GM18517 (cell line): ENCODE measurements around the gene CLOCK.

ENCODE experiments used
- ATAC-seq: cut with Tn5 transposase; IDR thresholded peaks from one replicate; pipeline ENCODE4 v1.9.1; 2021; ENCODE audit warnings: mild to moderate bottlenecking, moderate library complexity; ENCODE audit not compliant: unreplicated experiment

The CLOCK gene

DNA sequence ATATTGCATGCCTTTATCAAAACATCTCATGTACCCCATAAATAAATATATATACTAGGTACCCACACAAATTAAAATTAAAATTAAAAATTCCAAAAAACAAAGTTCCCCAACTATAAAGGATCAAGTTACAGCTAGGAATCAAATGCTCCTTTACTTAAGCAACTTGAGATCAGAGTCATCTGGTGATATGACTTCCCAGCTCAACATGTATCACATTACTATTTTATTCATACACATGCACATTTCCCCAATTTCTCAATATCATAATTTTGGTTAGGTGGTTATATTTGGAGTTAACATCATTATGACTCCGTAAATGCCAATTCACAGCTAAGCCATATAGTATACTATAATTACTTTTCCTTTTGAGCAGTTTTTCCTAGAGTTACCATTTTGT is 60.9 kb downstream of the CLOCK start:
- ATAC-seq = no peak

DNA sequence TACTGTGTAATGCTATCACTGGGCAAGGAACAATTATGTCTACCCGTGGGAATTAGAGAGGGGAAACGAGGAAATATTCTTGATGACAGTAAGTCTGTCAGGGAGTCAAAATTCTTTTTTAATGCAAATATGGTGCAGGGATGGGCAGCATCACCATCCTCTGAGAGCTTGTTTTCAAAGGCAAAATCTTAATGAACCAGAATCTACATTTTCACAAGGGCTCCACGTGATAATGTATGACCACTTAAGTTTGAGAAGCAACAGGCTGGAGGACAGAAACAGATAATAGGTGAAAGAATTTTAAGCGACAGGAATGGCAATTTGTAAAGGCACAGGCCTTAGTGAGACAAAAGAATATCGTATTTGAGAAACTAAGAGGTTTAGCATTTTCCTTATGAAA is 63.4 kb downstream of the CLOCK start:
- no peak for ATAC-seq

GRCh38 chr4:55475394-55476243 is 71.1 kb downstream of the CLOCK start:
- ATAC-seq = no peak

DNA sequence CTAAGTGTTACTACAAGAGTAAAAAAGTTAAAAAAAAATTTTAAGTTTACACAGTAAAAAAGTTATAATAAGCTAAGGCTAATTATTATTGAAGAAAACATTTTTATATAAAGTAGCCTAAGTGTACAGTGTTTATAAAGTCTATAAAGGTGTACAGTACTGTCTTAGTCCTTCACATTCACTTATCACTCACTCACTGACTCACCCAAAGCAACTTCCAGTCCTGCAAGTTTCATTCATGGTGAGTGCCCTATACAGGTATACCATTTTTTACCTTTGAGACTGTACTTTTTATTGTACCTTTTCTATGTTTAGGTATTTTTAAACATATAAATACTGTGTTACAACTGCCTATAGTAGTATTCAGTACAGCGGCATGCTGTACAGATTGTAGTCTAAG is 76.7 kb downstream of the CLOCK start:
- ATAC-seq = no peak

GRCh38 chr4:55468724-55469123 is 78.0 kb downstream of the CLOCK start:
- ATAC-seq = no peak

DNA sequence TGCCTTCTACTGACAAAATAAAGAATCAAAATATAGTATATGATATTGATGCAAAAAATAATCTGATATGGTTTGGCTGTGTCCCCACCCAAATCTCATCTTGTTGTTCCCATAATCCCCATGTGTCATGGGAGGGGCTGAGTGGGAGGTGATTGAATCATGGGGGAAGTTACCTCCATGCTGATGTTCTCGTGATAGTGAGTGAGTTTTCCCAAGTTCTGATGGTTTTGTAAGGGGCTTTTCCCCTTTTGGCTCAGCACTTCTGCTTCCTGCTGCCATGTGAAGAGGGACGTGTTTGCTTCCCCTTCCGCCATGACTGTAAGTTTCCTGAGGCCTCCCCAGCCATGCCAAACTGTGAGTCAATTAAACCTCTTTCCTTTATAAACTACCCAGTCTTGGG is 80.7 kb downstream of the CLOCK start:
- ATAC-seq = no peak

- ATAC-seq = no peak
These were observed 88.1 kb downstream of the CLOCK start for GRCh38 chr4:55458611-55459010.

- ATAC-seq = no peak
These were observed 88.5 kb downstream of the CLOCK start for GRCh38 chr4:55458164-55458563.

DNA sequence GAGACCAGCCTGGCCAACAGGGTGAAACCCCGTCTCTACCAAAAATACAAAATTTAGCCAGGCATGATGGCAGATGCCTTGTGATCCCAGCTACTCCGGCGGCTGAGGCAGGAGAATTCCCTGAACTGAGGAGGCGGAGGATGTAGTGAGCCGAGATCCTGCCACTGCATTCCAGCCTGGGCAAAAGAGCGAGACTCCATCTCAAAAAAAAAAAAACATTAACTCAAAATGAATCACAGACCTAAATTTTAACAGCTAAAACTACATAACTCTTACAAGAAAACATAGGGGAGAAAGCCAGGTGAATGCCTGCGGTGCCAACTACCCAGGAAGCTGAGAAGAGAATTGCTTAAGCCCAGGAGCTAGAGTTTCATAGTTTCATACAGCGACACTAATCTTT is 96.1 kb downstream of the CLOCK start:
- ATAC-seq = no peak

GRCh38 chr4:55447831-55448230 is 98.9 kb downstream of the CLOCK start:
- ATAC-seq = no peak

- no peak for ATAC-seq
These were observed 99.5 kb downstream of the CLOCK start for GRCh38 chr4:55447108-55447708.

DNA sequence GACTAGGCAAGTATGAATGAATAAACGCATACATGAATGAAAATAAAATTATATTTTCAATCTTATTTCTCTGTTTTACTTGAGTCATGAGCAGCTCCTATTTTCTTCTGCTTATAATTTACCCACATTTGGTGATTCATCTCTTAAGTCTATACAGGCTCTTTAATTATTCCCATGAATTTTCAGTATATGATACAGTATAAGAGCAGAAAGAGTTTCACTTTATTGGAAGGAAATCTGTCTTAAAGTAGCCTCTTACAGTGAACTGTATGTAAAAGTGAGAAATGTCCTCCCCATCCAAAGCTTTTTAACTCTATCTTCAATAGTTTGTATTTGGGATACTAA is 100.2 kb downstream of the CLOCK start:
- no peak for ATAC-seq

GRCh38 chr4:55445921-55446577 is 100.7 kb downstream of the CLOCK start:
- ATAC-seq = no peak

GRCh38 chr4:55444827-55445226 is 101.9 kb downstream of the CLOCK start:
- no peak for ATAC-seq

- ATAC-seq = no peak
These were observed 104.2 kb downstream of the CLOCK start for GRCh38 chr4:55442541-55442940.

GRCh38 chr4:55440786-55441185 is 105.9 kb downstream of the CLOCK start:
- no peak for ATAC-seq

DNA sequence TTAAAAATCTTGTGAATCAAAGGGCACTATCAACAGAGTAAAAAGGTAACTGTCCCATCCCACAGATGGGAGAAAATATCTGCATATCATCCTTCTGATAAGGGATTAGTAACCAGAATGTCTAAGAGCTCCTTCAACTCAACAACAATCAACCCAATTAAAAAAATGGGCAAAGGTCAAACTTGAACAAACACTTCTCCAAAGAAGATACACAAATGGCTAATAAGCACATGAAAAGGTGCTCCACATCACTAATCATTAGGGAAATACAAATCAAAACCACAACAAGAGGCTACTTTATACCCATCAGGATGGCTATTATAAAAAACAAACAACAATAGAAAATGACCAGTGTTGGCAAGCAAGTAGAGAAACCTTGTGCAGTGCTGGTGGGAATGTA is 107.7 kb downstream of the CLOCK start:
- ATAC-seq = no peak

GRCh38 chr4:55438314-55438713 is 108.4 kb downstream of the CLOCK start:
- ATAC-seq = no peak

DNA sequence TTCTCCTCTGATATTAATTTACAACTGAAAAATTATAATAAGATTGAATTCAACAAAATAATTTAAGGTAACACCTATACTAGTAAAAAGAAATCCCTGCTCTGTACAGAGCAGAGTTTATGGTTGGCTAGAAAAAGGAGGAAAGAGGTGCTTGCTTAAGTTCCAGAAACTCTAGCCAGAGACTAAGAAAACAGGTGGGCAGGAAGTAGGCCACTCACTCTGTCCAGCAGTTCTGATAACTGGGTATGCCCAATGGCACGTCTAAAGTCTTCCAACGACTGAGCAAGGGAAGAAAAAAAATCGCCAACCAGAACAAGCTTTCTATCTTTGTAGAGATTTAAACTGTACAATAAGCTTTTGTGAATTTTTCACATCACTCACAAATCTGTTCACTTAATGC is 108.9 kb downstream of the CLOCK start:
- no peak for ATAC-seq

DNA sequence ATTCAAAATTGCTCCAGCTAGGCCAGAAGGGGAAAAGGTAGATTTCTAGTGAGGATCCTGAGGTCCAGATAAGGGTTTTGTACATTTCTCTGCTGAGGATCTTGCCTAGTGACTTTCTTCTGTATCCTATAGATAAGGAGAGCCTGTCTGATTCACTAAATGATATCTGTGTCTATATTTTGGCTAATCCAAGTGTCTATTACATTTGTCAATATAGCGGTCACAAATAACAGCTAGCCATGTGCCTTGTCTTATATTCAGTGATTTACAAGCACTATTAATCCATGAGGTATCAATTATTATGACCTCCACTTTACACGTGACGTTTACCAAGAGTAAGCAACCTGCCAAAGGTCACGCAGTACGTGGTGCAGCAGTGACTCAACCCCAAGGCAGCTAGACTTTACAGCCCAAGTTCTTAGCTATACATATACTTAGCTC is 109.3 kb downstream of the CLOCK start:
- no peak for ATAC-seq

DNA sequence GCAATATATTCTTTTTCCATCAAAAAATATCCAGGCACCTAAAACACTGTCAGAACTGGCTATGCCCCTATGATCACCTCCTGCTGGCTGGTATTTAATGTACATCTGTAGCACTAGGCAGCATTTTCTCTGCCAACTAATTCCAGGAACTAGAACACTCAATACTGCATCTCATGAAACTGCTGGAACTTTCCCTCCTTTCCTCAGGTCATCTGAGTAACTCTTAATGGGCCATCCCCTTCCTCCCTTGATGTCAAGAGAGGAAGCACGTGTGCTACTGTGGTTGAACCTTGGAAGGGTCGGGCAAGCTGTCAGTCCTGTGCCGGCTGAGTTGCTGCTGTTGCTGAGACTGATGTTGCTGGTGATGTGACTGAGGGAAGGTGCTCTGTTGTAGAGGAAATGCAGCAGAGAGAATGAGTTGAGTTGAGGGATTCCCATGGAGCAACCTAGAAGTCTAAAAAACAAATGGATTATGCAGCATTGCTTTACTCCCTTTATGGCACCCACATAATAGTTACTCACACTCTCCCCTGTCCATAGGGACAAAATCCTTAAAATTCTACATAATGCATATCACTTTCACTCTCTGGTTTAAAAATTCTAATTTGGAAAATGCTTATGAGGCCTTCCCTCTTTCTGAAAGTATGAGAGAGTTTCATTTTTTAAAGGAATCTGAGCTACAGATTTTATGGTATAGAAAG is 111.4 kb downstream of the CLOCK start:
- ATAC-seq = no peak
